HPDE6-E6E7 (cell line): ENCODE data around the gene GNB1L.
A peak's percentile ranks its signal among the peaks of the same experiment; 100 is the strongest.

Experiments used
- DNase-seq: peaks from one replicate; pipeline ENCODE4 v3.0.0; 2011; ENCODE audit warnings: missing footprints; ENCODE audit errors: extremely low spot score

Gene GNB1L

GRCh38 chr22:19809741-19810140 is 44.9 kb downstream of the GNB1L start:
- no peak for DNase-seq

DNA sequence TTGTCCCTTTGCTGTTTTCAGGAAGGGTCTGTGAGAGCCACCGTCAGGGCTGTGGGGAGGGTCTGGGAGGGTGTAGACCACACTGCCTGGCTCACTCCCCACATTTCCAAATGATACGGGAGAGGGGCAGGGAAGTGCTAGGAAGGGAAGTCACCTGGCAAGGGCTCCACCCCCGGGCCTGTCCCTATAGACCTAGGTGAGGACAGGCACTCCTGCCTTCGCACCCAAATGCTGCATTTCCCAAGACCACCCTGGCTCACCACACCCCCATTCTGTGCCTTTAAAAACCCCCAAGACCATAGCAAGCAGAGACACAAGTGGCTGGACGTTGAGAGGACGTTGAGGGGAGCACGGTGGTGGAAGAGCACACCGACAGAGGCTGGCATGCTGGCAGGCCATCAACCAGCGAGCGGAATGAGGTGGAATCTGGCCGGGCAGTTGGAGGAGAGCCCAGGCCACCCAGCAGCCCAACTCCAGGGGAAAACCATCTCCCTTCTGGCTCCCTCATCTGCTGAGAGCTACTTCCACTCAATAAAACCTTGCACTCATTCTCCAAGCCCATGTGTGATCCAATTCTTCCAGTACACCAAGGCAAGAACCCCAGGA is 45.7 kb downstream of the GNB1L start:
- DNase-seq: no peak

DNA sequence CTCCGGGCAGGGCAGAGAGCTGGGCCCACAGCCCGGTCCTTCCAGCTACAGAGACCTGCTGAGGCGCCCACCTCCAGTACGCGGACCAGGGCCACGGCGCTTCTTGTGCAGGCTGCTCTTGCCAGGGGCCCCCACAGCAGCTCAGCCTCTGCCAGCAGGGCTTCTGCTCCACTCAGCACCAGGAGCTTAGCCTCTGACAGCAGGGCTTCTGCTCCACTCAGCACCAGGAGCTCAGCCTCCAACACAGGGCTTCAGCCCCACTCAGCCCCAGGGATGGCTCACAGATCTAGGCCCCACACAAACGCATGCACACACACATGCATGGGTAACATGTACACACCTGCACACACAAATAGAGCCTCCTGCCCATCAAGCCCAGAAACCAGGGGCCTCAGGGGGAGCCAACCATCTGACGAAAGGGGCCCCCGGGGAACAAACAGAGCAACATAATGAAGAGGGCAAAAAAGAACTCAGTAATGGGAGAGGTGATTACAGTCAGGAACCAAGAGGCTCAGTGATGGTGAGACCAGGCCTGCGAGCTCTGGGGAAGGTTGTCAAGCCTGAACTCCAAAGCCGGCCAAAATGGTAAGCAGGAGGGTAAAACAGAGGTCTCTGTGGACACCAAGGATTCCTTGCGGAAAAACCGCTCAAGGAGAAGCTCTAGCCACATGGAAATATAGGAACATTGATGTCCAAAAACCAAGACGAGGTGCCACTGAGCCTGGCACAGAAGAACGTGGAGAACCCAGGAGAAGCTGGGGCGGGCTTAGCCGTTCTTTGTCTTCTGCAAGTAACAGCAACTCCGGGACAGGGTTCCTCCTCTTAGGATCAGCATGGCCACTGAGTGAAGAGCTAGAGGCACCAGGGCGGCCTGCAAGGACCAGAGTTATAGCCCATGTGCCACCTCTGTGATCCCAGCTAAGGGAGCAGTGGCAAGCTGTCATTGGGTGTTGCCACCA is 46.5 kb downstream of the GNB1L start:
- no peak for DNase-seq

GRCh38 chr22:19807161-19807913 is 47.3 kb downstream of the GNB1L start:
- no peak for DNase-seq

GRCh38 chr22:19806213-19807160 is 48.2 kb downstream of the GNB1L start:
- peak; percentile 93 for DNase-seq

DNA sequence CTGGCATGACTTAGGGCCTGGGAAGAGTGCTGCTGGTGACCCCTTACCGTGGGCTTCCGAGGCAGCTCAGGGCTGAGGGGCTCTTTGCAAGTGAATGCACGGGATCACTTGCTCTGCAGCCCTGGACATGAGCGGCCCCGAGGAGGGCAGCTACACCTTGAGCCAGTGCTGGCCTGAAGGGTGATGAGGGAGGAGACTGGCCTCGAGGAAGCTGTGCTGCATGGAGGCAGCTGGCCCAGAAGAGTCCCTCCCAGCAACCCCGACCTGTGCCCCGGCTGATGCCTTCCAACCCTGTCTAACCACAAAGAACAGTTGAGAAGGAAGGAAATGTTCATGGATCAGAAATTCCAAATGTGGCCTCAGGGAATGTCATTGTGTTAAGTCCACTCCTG is 48.9 kb downstream of the GNB1L start:
- peak; percentile 31 for DNase-seq

- DNase-seq: no peak
Observed at GRCh38 chr22:19803736-19804267, 50.9 kb downstream of the GNB1L start.

DNA sequence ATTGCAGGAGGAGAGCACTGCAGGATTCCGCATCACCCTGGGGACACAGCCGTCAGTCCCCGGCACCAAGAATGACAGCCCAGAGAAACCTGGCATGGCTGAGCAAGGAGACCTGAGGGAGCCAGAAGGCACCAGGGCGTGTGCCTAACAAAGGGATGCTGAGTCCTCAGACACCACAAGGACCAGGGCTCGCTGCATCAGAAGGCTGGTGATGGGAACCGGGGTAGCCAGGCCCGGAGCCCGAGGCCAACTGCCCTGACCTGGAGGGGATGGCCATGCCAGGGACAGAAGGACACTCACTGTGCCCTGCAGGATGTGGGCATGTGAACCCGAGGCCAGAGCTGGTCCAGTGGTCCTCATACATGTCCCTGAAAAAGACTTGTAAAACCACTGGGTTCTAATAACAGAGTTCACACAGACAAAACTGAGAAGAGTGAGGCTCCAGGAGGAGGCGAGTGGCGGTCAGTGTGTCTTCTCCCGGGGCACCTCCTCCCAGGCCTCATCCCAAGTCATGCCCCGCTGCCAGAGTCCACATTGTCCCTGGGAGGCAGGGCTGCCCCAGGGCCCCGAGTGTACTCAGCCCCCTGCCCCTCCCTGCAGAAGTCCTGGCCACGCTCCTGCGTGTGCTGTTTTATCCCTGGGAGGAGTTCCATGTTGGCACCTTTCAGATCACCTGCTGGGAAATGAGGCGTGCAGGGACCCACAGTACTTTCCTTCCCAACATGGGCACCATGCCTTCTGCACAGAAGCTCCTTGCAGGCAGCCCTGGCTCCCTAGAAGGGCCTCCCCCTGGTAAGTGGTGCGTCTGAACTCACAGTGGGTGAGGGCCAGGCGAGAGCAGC is 51.6 kb downstream of the GNB1L start:
- DNase-seq: no peak

GRCh38 chr22:19802001-19802893 is 52.4 kb downstream of the GNB1L start:
- DNase-seq: no peak

GRCh38 chr22:19801340-19802000 is 53.2 kb downstream of the GNB1L start:
- no peak for DNase-seq

GRCh38 chr22:19800761-19801244 is 53.9 kb downstream of the GNB1L start:
- no peak for DNase-seq

- no peak for DNase-seq
Observed at GRCh38 chr22:19800306-19800705, 54.4 kb downstream of the GNB1L start.

DNA sequence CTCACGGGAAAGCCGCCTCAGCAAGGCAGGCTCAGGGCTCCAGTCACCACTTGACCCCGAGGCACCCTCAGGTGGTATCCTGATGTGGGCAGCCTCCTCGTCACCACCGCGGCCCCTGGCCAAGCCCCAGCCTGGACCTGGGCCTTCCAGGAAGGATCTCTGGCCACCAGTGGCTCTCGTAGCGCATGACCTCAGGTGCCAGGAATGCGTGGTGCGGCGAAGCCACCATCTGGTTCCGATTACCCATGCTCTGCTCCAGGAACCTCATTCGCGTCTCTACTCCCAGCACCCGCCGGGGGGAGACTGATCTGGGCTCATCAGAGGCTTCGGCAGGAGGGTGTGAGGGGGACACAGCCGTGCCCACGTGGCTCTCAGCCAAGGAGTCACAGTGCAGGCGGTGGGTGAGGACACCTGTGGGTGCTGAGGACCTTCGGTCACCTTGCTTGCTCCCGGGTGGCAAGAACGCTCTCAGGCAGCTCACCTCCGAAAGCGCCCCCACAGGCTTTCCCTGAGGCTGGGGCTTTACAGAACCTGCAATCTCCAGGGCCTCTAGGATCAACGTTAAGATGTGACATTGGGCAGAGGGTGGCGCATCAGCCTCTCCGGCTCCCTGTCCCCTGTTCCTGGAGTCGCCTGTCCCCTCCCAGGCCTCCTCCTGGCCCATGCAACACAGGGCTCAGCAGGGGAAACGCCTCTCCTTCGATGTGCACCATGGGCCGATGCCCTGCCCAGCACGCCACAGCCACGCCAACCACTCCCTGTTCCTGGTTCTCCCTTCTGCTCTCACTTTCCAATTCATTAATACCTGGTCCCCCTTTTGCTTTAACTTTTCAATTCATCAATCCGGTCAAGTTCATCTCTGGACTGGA is 55.1 kb downstream of the GNB1L start:
- DNase-seq: no peak

- no peak for DNase-seq
Observed at GRCh38 chr22:19798891-19799293, 55.8 kb downstream of the GNB1L start.

DNA sequence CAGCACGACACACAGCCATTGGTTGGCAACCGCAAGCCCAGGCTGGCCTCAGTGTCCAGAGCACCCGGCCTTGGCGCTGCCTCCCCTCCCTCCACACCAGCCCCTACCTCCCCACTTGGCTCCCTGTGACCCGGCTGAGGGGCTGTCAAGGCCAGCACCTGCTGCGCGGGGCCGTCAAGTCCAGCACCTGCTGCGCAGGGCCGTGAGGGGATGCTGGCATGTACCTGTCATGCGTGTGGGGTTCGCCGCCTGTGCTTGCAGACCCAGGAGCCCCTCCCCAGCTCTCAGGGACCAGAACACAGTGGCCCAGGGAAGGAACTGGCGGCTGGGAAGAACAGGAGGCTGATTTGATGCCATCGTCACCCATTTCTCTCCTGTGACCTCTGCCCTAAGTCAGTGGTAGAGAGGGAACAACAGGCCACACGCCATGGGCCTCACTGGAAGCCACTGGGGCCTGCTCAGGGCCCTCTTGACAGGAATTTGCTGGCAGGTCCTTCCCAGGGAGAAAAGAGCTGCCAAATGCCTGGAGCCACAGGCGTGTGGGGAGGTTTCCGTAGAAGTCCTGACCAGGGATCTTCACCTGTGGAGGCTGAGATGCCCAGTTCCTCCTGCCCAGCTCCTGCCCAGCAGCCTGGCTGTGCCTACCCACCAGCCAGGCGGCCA is 56.5 kb downstream of the GNB1L start:
- no peak for DNase-seq

DNA sequence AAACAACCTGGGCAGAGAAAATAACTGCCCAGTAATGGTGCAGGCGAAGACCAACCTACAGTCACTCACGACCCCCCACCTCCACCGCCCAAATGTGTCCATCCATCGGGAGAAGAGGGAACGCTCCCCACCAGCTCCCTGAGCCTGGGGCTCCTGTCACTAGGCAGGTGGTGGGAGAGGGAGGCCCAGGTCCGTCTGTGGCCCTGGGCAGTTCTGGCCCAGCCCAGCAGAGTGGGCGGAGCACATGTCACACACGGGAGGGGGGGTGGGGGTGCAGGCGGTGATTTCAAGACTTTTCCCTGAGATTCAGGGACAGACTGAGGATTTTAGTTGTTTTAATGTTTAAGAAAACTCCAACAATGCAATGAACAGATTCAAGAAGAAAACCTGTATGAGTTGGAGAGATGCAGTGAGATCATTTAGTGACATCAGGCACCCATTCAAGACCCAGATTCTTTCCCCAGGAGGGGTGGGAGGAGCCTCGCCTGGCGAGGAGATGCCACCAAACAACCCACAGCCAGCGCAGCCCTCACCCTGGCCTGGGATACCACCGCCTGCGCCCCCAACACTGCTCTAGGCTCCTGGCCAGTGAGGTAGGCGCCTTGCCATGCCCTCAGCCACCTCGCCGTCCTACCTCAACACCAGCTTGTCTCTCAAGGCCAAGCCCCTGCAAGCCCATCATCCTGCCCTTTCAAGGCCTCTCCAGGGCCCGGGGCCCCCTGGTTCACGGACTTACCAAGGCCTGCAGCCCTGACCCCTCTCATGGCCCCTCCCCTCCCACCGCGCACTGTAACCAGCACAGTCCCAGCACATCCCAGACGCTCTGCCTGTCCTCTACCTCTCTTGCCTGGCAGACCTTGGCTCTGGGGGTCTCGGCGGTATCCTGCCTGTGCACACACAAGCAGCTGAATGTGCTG is 57.3 kb downstream of the GNB1L start:
- DNase-seq: no peak
